22Rv1 (cell line): ENCODE results near the gene HDGFL1.

Experiments used
- ZFX ChIP-seq: fragments of 450-650 bp; IDR thresholded peaks from 2 replicates; pipeline ENCODE4 v1.6.1; 2017; ENCODE audit warnings: antibody characterized with exemption, borderline replicate concordance
- TF ChIP-seq, protein P1 (sequence below): fragments of 450-650 bp; IDR thresholded peaks from 2 replicates; pipeline ENCODE4 v1.5.1; 2017; ENCODE audit warnings: mild to moderate bottlenecking

DNA sequence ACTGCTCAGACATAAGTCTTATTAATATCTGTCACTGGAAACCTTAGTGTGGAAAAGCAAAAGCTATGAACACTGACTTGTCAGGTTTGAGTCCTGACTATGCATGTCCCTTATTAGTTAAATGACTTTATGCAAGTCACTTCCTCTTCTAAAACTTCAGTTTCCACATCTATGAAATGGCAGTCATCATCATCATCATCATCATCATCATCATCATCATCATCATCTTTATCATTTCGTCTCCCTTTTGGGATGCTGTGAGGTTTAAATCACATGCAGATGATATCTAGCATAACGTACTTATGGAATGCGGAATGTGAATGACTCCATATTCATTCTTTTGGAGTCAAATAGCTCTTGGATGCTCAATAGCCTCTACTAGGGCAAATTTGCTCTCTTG is 24.5 kb downstream of the HDGFL1 start:
- TF ChIP-seq, protein P1, sequence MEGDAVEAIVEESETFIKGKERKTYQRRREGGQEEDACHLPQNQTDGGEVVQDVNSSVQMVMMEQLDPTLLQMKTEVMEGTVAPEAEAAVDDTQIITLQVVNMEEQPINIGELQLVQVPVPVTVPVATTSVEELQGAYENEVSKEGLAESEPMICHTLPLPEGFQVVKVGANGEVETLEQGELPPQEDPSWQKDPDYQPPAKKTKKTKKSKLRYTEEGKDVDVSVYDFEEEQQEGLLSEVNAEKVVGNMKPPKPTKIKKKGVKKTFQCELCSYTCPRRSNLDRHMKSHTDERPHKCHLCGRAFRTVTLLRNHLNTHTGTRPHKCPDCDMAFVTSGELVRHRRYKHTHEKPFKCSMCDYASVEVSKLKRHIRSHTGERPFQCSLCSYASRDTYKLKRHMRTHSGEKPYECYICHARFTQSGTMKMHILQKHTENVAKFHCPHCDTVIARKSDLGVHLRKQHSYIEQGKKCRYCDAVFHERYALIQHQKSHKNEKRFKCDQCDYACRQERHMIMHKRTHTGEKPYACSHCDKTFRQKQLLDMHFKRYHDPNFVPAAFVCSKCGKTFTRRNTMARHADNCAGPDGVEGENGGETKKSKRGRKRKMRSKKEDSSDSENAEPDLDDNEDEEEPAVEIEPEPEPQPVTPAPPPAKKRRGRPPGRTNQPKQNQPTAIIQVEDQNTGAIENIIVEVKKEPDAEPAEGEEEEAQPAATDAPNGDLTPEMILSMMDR, result no peak
- TF ChIP-seq ZFX, result no peak
